ENCODE results near the gene SCFD2. TPM values are rescaled to one million over a fixed set of nuclear protein-coding genes. Genes with fewer than 3 reads are reported as not detected.
A peak's percentile ranks its signal among the peaks of the same experiment; 100 is the strongest.

Gene SCFD2
- polyA plus RNA-seq, 1 of the 3 experiments (the other 2 are of a cell fraction), result 14.1 TPM

GRCh38 chr4:53314252-53314651, 51.6 kb downstream of the SCFD2 start:
- POLR2A ChIA-PET, result no interaction called here
- DNase-seq, result no peak
- Histone ChIP-seq H3K79me2 (ENCODE audit: insufficient read depth) (peaks cover 9% of the 10 kb centered on the region; the same call in 1 of the 2 replicates), H3K9me2 (no peaks in the 10 kb centered on the region), H3K4me2 (no peak overlapping the region), H3K27ac (ENCODE audit: low read depth in 2 of 2, low read length in 1 of 2) (no peak overlapping the region), H2AFZ (ENCODE audit: low read depth) (no peak overlapping the region), H3K4me1 (ENCODE audit: control insufficient read depth in 1 of 2, insufficient read depth in 2 of 2, low read depth in 1 of 2, low read length in 1 of 2) (peaks cover 13% of the 10 kb centered on the region in 2 experiments; a peak in 2 of 4 replicates), H3F3A (replicated peaks; ENCODE audit: insufficient read depth) (no peaks in the 10 kb centered on the region), H3K9me3 (no peaks in the 10 kb centered on the region), H3K36me3 (replicated peaks in 1 of 2; ENCODE audit: control insufficient read depth in 1 of 2, insufficient read depth in 2 of 2, low read length in 1 of 2) (peaks cover 0 to 3% of the 10 kb centered on the region in 2 experiments), H3K9ac (no peak overlapping the region), H3K4me3 (ENCODE audit: low read depth in 2 of 2, low read length in 1 of 2) (no peak overlapping the region), H4K20me1 (ENCODE audit: insufficient read depth) (no peaks in the 10 kb centered on the region), H3K27me3 (ENCODE audit: insufficient read depth) (no peaks in the 10 kb centered on the region)
- TF ChIP-seq REST (IDR thresholded peaks at IDR 0.05; ENCODE audit: low read depth, low read length) (no peak), IRF3 (IDR thresholded peaks at IDR 0.05; ENCODE audit: low read depth, low read length) (no peak), YY1 (IDR thresholded peaks at IDR 0.05; ENCODE audit: low read depth) (no peak), MEF2A (IDR thresholded peaks at IDR 0.05; ENCODE audit: borderline replicate concordance, low read depth) (no peak), RCOR1 (IDR thresholded peaks at IDR 0.05; ENCODE audit: low read length) (no peak), GABPA (IDR thresholded peaks at IDR 0.05; ENCODE audit: low read depth) (no peak), NRF1 (IDR thresholded peaks at IDR 0.05; ENCODE audit: low read depth, low read length) (no peak)
- WGBS (ENCODE audit: low lambda C conversion rate), result 91% methylated on average over 4 of the region's 4 CpGs
- CTCF ChIA-PET, result interaction anchor here (0.6 to 1.5 kb wide), 5 partner anchors 166 to 920 kb away, joined by 3 to 8 read pairs (median 4); no protein-coding TSS in a partner anchor

- Histone ChIP-seq H3K79me2 (ENCODE audit: insufficient read depth) (peaks cover 1% of the 10 kb centered on the region; the same call in 1 of the 2 replicates), H3K4me1 (ENCODE audit: control insufficient read depth in 1 of 2, insufficient read depth in 2 of 2, low read depth in 1 of 2, low read length in 1 of 2) (peaks cover 12 to 13% of the 10 kb centered on the region in 2 experiments; a peak in 2 of 4 replicates), H3K9me2 (no peaks in the 10 kb centered on the region), H2AFZ (ENCODE audit: low read depth) (no peak overlapping the region), H3K27me3 (ENCODE audit: insufficient read depth) (no peaks in the 10 kb centered on the region), H3K4me2 (no peak overlapping the region), H4K20me1 (ENCODE audit: insufficient read depth) (no peaks in the 10 kb centered on the region), H3K4me3 (ENCODE audit: low read depth in 2 of 2, low read length in 1 of 2) (no peak overlapping the region), H3K36me3 (replicated peaks in 1 of 2; ENCODE audit: control insufficient read depth in 1 of 2, insufficient read depth in 2 of 2, low read length in 1 of 2) (peaks cover 0 to 3% of the 10 kb centered on the region in 2 experiments), H3K27ac (ENCODE audit: low read depth in 2 of 2, low read length in 1 of 2) (no peak overlapping the region), H3K9me3 (no peaks in the 10 kb centered on the region), H3K9ac (no peak overlapping the region), H3F3A (replicated peaks; ENCODE audit: insufficient read depth) (no peaks in the 10 kb centered on the region)
- ChIA-PET CTCF (interaction anchor here (0.6 to 1.5 kb wide), 7 partner anchors 166 to 921 kb away, joined by 3 to 8 read pairs (median 3); no protein-coding TSS in a partner anchor), POLR2A (no interaction called here)
- WGBS (ENCODE audit: low lambda C conversion rate), result 95% methylated on average over 3 of the region's 3 CpGs
- peak; percentile 19 for DNase-seq
- TF ChIP-seq POLR2AphosphoS5 (IDR thresholded peaks at IDR 0.05; ENCODE audit: low read depth, low read length) (no peak), TCF12 (IDR thresholded peaks at IDR 0.05) (no peak), NRF1 (IDR thresholded peaks at IDR 0.05; ENCODE audit: low read depth, low read length) (no peak), SMC3 (IDR thresholded peaks at IDR 0.05; ENCODE audit: low read depth, low read length) (peak; percentile 30), FOXM1 (IDR thresholded peaks at IDR 0.05; ENCODE audit: low read depth) (no peak), RCOR1 (IDR thresholded peaks at IDR 0.05; ENCODE audit: low read length) (no peak), RAD21 (IDR thresholded peaks at IDR 0.05; ENCODE audit: low read length) (peak; percentile 67), PBX3 (IDR thresholded peaks at IDR 0.05) (peak; percentile 69), REST (IDR thresholded peaks at IDR 0.05; ENCODE audit: low read depth, low read length) (no peak), USF1 (IDR thresholded peaks at IDR 0.05; ENCODE audit: borderline replicate concordance, low read depth) (no peak)
Measured at GRCh38 chr4:53313510-53313909, 52.4 kb downstream of the SCFD2 start.
